ENCODE measurements around the gene HMGCL. TPM values are rescaled to one million over a fixed set of nuclear protein-coding genes. Genes with fewer than 3 reads are reported as not detected.

HMGCL gene
- total and polyA plus RNA-seq, 2 of the 13 experiments (the other 11 are each of a cell fraction or from before 2014, with no cell fraction given), result 21.3 to 41.4 TPM

DNA sequence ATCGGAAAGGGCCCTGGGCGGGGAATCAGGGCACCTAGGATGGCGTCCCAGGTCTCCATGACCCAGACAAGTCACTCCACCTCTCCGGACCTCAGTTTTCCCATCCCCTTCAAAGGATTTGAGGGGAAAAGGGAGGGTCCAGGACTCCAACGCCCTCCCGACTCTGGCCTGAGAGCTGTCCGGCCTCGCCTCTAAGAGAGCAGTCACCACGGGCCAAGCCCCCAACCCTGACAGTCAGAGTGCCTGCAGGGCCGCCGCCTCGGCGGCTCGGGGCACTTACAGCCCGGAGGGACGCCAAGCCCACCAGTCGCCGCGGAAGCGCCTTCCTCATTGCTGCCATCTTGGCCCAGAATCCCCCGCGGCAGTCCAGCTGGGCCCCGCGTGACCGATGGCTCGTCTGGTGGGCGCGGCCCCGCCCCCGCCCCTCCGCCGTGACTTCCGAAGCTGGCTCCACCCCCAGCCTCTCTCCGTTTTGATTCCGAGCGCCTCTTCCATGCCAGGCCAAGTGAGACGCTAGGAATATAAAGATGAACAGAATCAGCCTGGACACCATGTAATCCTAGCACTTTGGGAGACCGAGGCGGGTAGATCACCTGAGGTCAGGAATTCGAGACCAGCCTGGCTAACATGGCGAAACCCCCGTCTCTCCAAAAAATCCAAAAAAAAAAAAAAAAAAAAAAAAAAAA is at the start of gene HMGCL (continued):
- TF ChIP-seq NCOR1 (IDR thresholded peaks at IDR 0.05; ENCODE audit: borderline replicate concordance, low read length), result no peak
- no peak for TF ChIP-seq WIZ (CRISPR knock-in tag; IDR thresholded peaks at IDR 0.05)
- TF ChIP-seq ZBTB42 (CRISPR knock-in tag; IDR thresholded peaks at IDR 0.05), result 0 out of 2 replicates have a peak, but pooled peaks have one; percentile 35
- peak; percentile 89; the same call in 1 of the 3 replicates for TF ChIP-seq MXI1 (IDR thresholded peaks at IDR 0.05; ENCODE audit: borderline replicate concordance, low read depth, low read length)
- 0 out of 2 replicates have a peak, but pooled peaks have one; percentile 26 for TF ChIP-seq SMAD9 (CRISPR knock-in tag; IDR thresholded peaks at IDR 0.05)
- no peak for TF ChIP-seq MAFG (CRISPR knock-in tag; IDR thresholded peaks at IDR 0.05)
- TF ChIP-seq SP2 (CRISPR knock-in tag; IDR thresholded peaks at IDR 0.05), result no peak
- TF ChIP-seq GATAD1 (CRISPR knock-in tag; IDR thresholded peaks at IDR 0.05), result peak; percentile 96
- peak; percentile 47 for TF ChIP-seq PHF5A (CRISPR knock-in tag; IDR thresholded peaks at IDR 0.05; ENCODE audit: low read depth, unreplicated experiment)
- TF ChIP-seq FOXK2 (IDR thresholded peaks at IDR 0.05), result no peak
- peak; percentile 24; the same call in 1 of the 2 replicates for TF ChIP-seq ZFP90 (CRISPR knock-in tag; IDR thresholded peaks at IDR 0.05; ENCODE audit: borderline replicate concordance)
- TF ChIP-seq, protein P1, sequence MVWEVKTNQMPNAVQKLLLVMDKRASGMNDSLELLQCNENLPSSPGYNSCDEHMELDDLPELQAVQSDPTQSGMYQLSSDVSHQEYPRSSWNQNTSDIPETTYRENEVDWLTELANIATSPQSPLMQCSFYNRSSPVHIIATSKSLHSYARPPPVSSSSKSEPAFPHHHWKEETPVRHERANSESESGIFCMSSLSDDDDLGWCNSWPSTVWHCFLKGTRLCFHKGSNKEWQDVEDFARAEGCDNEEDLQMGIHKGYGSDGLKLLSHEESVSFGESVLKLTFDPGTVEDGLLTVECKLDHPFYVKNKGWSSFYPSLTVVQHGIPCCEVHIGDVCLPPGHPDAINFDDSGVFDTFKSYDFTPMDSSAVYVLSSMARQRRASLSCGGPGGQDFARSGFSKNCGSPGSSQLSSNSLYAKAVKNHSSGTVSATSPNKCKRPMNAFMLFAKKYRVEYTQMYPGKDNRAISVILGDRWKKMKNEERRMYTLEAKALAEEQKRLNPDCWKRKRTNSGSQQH (CRISPR knock-in tag; IDR thresholded peaks at IDR 0.05; ENCODE audit: low read depth), result peak; percentile 63; the same call in 1 of the 2 replicates
- no peak for TF ChIP-seq ZBTB1 (CRISPR knock-in tag; IDR thresholded peaks at IDR 0.05; ENCODE audit: borderline replicate concordance)
- TF ChIP-seq, protein P2, sequence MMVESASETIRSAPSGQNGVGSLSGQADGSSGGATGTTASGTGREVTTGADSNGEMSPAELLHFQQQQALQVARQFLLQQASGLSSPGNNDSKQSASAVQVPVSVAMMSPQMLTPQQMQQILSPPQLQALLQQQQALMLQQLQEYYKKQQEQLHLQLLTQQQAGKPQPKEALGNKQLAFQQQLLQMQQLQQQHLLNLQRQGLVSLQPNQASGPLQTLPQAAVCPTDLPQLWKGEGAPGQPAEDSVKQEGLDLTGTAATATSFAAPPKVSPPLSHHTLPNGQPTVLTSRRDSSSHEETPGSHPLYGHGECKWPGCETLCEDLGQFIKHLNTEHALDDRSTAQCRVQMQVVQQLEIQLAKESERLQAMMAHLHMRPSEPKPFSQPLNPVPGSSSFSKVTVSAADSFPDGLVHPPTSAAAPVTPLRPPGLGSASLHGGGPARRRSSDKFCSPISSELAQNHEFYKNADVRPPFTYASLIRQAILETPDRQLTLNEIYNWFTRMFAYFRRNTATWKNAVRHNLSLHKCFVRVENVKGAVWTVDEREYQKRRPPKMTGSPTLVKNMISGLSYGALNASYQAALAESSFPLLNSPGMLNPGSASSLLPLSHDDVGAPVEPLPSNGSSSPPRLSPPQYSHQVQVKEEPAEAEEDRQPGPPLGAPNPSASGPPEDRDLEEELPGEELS (CRISPR knock-in tag; IDR thresholded peaks at IDR 0.05), result peak; percentile 64
- TF ChIP-seq, protein P3, sequence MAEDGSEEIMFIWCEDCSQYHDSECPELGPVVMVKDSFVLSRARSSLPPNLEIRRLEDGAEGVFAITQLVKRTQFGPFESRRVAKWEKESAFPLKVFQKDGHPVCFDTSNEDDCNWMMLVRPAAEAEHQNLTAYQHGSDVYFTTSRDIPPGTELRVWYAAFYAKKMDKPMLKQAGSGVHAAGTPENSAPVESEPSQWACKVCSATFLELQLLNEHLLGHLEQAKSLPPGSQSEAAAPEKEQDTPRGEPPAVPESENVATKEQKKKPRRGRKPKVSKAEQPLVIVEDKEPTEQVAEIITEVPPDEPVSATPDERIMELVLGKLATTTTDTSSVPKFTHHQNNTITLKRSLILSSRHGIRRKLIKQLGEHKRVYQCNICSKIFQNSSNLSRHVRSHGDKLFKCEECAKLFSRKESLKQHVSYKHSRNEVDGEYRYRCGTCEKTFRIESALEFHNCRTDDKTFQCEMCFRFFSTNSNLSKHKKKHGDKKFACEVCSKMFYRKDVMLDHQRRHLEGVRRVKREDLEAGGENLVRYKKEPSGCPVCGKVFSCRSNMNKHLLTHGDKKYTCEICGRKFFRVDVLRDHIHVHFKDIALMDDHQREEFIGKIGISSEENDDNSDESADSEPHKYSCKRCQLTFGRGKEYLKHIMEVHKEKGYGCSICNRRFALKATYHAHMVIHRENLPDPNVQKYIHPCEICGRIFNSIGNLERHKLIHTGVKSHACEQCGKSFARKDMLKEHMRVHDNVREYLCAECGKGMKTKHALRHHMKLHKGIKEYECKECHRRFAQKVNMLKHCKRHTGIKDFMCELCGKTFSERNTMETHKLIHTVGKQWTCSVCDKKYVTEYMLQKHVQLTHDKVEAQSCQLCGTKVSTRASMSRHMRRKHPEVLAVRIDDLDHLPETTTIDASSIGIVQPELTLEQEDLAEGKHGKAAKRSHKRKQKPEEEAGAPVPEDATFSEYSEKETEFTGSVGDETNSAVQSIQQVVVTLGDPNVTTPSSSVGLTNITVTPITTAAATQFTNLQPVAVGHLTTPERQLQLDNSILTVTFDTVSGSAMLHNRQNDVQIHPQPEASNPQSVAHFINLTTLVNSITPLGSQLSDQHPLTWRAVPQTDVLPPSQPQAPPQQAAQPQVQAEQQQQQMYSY (CRISPR knock-in tag; IDR thresholded peaks at IDR 0.05), result no peak
- TF ChIP-seq ZNF17 (CRISPR knock-in tag; IDR thresholded peaks at IDR 0.05), result no peak
- TF ChIP-seq RXRB (CRISPR knock-in tag; IDR thresholded peaks at IDR 0.05; ENCODE audit: borderline replicate concordance), result 0 out of 2 replicates have a peak, but pooled peaks have one; percentile 51
- TF ChIP-seq ZMYM2 (CRISPR knock-in tag; IDR thresholded peaks at IDR 0.05), result no peak
- TF ChIP-seq ZNF205 (CRISPR knock-in tag; IDR thresholded peaks at IDR 0.05), result 0 out of 2 replicates have a peak, but pooled peaks have one; percentile 48
- no peak for TF ChIP-seq ZNF7 (CRISPR knock-in tag; IDR thresholded peaks at IDR 0.05)
- no peak for TF ChIP-seq JDP2 (CRISPR knock-in tag; IDR thresholded peaks at IDR 0.05; ENCODE audit: borderline replicate concordance)
- TF ChIP-seq, protein P4, sequence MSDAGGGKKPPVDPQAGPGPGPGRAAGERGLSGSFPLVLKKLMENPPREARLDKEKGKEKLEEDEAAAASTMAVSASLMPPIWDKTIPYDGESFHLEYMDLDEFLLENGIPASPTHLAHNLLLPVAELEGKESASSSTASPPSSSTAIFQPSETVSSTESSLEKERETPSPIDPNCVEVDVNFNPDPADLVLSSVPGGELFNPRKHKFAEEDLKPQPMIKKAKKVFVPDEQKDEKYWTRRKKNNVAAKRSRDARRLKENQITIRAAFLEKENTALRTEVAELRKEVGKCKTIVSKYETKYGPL (CRISPR knock-in tag; IDR thresholded peaks at IDR 0.05), result peak; percentile 69; the same call in 1 of the 2 replicates
- TF ChIP-seq JARID2 (CRISPR knock-in tag; IDR thresholded peaks at IDR 0.05; ENCODE audit: insufficient replicate concordance), result peak; percentile 54
